Gastrocnemius medialis (tissue), 4 donors: Measurements from ENCODE around the gene HTR7.

Experiments
- CTCF ChIP-seq, 5 experiments: fragments of 450-650 bp in 3 of 5; fragments of 200-600 bp in 2 of 5; sonication (generic) in 2 of 5; IDR thresholded peaks in 4 of 5; conservative IDR thresholded peaks in 1 of 5; 1 replicate in 4 of 5; 2 replicates in 1 of 5; pipeline ENCODE4 v1.5.1; 2016 to 2019; ENCODE audit warnings: antibody characterized with exemption in 5 of 5, mild to moderate bottlenecking in 3 of 5, moderate library complexity in 3 of 5
- POLR2A ChIP-seq, 2 donors: fragments of 450-650 bp; IDR thresholded peaks; one replicate each; pipeline ENCODE4 v1.6.1; 2017; ENCODE audit warnings: antibody characterized with exemption in 2 of 2, mild to moderate bottlenecking in 2 of 2, moderate library complexity in 2 of 2

GRCh38 chr10:90834326-90834725, 23.5 kb downstream of the HTR7 start:
- no peak for TF ChIP-seq POLR2A (IDR thresholded peaks at IDR 0.05)
- TF ChIP-seq CTCF (IDR thresholded peaks at IDR 0.05 in 4 of 5, conservative IDR thresholded peaks at IDR 0.05 in 1 of 5), result no peak
